Measurements from ENCODE around the gene TMEM130. TPM values are rescaled to one million over a fixed set of nuclear protein-coding genes. Genes with fewer than 3 reads are reported as not detected.

TMEM130 gene
- total RNA-seq, 6 donors from 2014 or later, result 0.30 to 10.2 (median 2.7) TPM

GRCh38 chr7:98870121-98870651 is 372 bp upstream of the TMEM130 start:
- ATAC-seq (ENCODE audit: low FRiP score in 2 of 2) (peak in 1 of 2 donors; percentile 42), DNase-seq (peak; percentile 30 to 86)
- H3K9me3 ChIP-seq, result no peaks in the 10 kb centered on the region
- peak overlapping the region in 3 of 4 donors; percentile 36 to 49 (median 45) for H3K4me3 ChIP-seq
- TF ChIP-seq POLR2A (IDR thresholded peaks at IDR 0.05), result no peak
- TF ChIP-seq, protein P1, sequence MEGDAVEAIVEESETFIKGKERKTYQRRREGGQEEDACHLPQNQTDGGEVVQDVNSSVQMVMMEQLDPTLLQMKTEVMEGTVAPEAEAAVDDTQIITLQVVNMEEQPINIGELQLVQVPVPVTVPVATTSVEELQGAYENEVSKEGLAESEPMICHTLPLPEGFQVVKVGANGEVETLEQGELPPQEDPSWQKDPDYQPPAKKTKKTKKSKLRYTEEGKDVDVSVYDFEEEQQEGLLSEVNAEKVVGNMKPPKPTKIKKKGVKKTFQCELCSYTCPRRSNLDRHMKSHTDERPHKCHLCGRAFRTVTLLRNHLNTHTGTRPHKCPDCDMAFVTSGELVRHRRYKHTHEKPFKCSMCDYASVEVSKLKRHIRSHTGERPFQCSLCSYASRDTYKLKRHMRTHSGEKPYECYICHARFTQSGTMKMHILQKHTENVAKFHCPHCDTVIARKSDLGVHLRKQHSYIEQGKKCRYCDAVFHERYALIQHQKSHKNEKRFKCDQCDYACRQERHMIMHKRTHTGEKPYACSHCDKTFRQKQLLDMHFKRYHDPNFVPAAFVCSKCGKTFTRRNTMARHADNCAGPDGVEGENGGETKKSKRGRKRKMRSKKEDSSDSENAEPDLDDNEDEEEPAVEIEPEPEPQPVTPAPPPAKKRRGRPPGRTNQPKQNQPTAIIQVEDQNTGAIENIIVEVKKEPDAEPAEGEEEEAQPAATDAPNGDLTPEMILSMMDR (IDR thresholded peaks at IDR 0.05), result no peak
- no peak for TF ChIP-seq EP300 (IDR thresholded peaks at IDR 0.05)
- no peak for TF ChIP-seq POLR2AphosphoS5 (IDR thresholded peaks at IDR 0.05)
- peaks cover 0 to 18% (median 10%) of the 10 kb centered on the region in 4 donors for H3K27me3 ChIP-seq
- H3K36me3 ChIP-seq, result no peaks in the 10 kb centered on the region
- H3K4me1 ChIP-seq, result peaks cover 13 to 18% (median 17%) of the 10 kb centered on the region in 4 donors
- WGBS, 2 donors, result 1 to 2% methylated on average over 14 to 27 of the region's 35 CpGs
- H3K27ac ChIP-seq, result no peak overlapping the region

DNA sequence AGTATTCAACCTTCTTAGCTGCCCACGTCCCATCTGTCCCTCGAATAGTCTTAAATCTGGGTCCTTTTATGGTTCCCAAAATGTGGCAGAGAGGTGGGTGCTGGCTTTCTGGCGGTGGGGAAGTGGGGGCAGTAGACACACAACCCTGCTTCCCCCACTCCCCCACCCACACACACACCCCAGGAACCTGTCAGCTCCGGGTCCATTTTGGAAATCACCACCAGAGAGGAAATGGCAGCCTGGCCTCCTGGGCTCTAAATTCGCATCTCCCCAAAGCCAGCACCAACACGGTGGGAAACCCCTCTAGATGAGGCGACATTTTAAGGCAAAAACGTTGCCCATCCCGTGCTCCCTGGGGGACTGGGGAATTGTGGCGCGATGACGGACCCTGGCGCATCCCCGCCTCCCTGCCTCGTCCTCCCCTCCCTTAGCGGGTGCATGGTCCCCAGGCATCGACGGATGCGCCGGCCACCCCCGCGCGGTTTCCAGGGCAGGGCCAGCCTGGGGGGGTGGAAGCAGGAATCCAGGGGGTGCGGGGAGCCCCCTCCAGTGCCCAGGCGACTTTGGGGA is 702 bp downstream of the TMEM130 start:
- TF ChIP-seq POLR2AphosphoS5 (IDR thresholded peaks at IDR 0.05) (no peak), POLR2A (IDR thresholded peaks at IDR 0.05) (no peak), EP300 (IDR thresholded peaks at IDR 0.05) (no peak)
- TF ChIP-seq, protein P1 (IDR thresholded peaks at IDR 0.05), result no peak
- Histone ChIP-seq H3K27me3 (peaks cover 0 to 18% (median 10%) of the 10 kb centered on the region in 4 donors), H3K27ac (no peak overlapping the region), H3K4me3 (peak overlapping the region in 3 of 4 donors; percentile 36 to 49 (median 45)), H3K4me1 (peaks cover 13 to 22% (median 18%) of the 10 kb centered on the region in 4 donors), H3K9me3 (no peaks in the 10 kb centered on the region), H3K36me3 (no peaks in the 10 kb centered on the region)
- WGBS, 2 donors, result 23 to 28% methylated on average over 9 to 23 of the region's 25 CpGs
- no peak for DNase-seq
- ATAC-seq (ENCODE audit: low FRiP score in 2 of 2), result peak in 1 of 2 donors; percentile 4

- WGBS, 2 donors, result 55 to 58% methylated on average over 2 of the region's 2 CpGs
- DNase-seq (no peak), ATAC-seq (ENCODE audit: low FRiP score in 2 of 2) (no peak)
- TF ChIP-seq EP300 (IDR thresholded peaks at IDR 0.05) (no peak), POLR2A (IDR thresholded peaks at IDR 0.05) (no peak), POLR2AphosphoS5 (IDR thresholded peaks at IDR 0.05) (no peak)
- TF ChIP-seq, protein P1 (IDR thresholded peaks at IDR 0.05), result no peak
- Histone ChIP-seq H3K36me3 (no peaks in the 10 kb centered on the region), H3K4me1 (peaks cover 13 to 22% (median 18%) of the 10 kb centered on the region in 4 donors), H3K27ac (no peak overlapping the region), H3K9me3 (no peaks in the 10 kb centered on the region), H3K4me3 (no peak overlapping the region), H3K27me3 (peaks cover 0 to 18% (median 10%) of the 10 kb centered on the region in 4 donors)
Measured at GRCh38 chr7:98868450-98868849, 1.4 kb downstream of the TMEM130 start.

GRCh38 chr7:98866765-98867164 is 3.0 kb downstream of the TMEM130 start:
- WGBS, 2 donors, result 87 to 88% methylated on average over 7 of the region's 7 CpGs
- H3K36me3 ChIP-seq, result no peaks in the 10 kb centered on the region
- ATAC-seq (ENCODE audit: low FRiP score in 2 of 2) (no peak), DNase-seq (no peak)
- no peaks in the 10 kb centered on the region for H3K9me3 ChIP-seq
- H3K4me3 ChIP-seq, result no peak overlapping the region
- TF ChIP-seq POLR2A (IDR thresholded peaks at IDR 0.05) (no peak), POLR2AphosphoS5 (IDR thresholded peaks at IDR 0.05) (no peak), EP300 (IDR thresholded peaks at IDR 0.05) (no peak)
- TF ChIP-seq, protein P1 (IDR thresholded peaks at IDR 0.05), result no peak
- no peak overlapping the region for H3K27ac ChIP-seq
- H3K27me3 ChIP-seq, result peaks cover 0 to 18% (median 10%) of the 10 kb centered on the region in 4 donors
- H3K4me1 ChIP-seq, result peaks cover 13 to 22% (median 18%) of the 10 kb centered on the region in 4 donors

All from upper lobe of left lung (tissue), 6 donors.